HepG2 (cell line): ENCODE data around the gene EZH2. TPM values are rescaled to one million over a fixed set of nuclear protein-coding genes. Genes with fewer than 3 reads are reported as not detected.

Source experiments
- ATAC-seq: fragments of 200-7000 bp; cut with Tn5 transposase; 3 replicates; pipeline ENCODE4 v1.9.1; 2020; ENCODE audit warnings: mild to moderate bottlenecking, moderate library complexity
- BruUV-seq: library from RNA; stranded (reverse); fragments of 400-500 nt; replicated peaks from 2 replicates; lab custom pipeline; 2021; lab: Mats Ljungman, UMichigan
- CTCF ChIA-PET: fragments of 300-600 bp; formaldehyde crosslinking; extraction: SDS; loops from one replicate; lab custom pipeline; 2021; ENCODE audit warnings: low total read pairs, inconsistent platforms, low intra/inter-chr PET ratio; lab: Yijun Ruan, JAX
- POLR2A ChIA-PET: fragments of 350-600 bp; sonication (Branson Sonifier 250); formaldehyde crosslinking; loops from one replicate; lab custom pipeline; 2020; ENCODE audit warnings: antibody characterized with exemption, inconsistent platforms; lab: Yijun Ruan, JAX
- DNase-seq: peaks from one replicate; pipeline ENCODE4 v3.0.0-alpha.2; 2015; ENCODE audit warnings: low spot score
- FAIRE-seq: peaks from 3 replicates; lab custom pipeline; 2011; peaks lifted over from hg19 to GRCh38; lab: Jason Lieb, UNC
- H2AFZ ChIP-seq: one replicate; pipeline ENCODE4 v1.6.1; 2011; ENCODE audit warnings: low read length, inconsistent platforms
- H3K27ac ChIP-seq: fragments of 300-600 bp; 3 replicates; pipeline ENCODE4 v1.8.0; 2011; ENCODE audit warnings: mixed run types, mild to moderate bottlenecking, mixed read lengths, low read length, inconsistent platforms; ENCODE audit not compliant: insufficient read depth; ENCODE audit errors: extremely low read length
- H3K27me3 ChIP-seq, 2 experiments: fragments of 200-600 bp in 1 of 2; 2 replicates in 1 of 2; 3 replicates in 1 of 2; pipeline versions ENCODE4 v1.6.0 to v1.8.0; 2011; ENCODE audit warnings: low read length in 2 of 2, mild to moderate bottlenecking in 2 of 2, moderate library complexity in 2 of 2, inconsistent platforms in 1 of 2; ENCODE audit not compliant: insufficient read depth in 2 of 2, control insufficient read depth in 1 of 2
- H3K36me3 ChIP-seq, 2 experiments: fragments of 200-600 bp in 1 of 2; replicated peaks in 1 of 2; 2 replicates in 1 of 2; 3 replicates in 1 of 2; pipeline versions ENCODE4 v1.5.1 to v1.8.0; 2011; ENCODE audit warnings: low read length in 2 of 2, inconsistent platforms in 1 of 2; ENCODE audit not compliant: insufficient read depth in 2 of 2, control insufficient read depth in 1 of 2
- H3K4me1 ChIP-seq: 2 replicates; pipeline ENCODE4 v1.5.1; 2012; ENCODE audit warnings: low read length, inconsistent platforms; ENCODE audit not compliant: insufficient read depth
- H3K4me2 ChIP-seq: 2 replicates; pipeline ENCODE4 v1.6.0; 2011; ENCODE audit warnings: low read depth, low read length, inconsistent platforms
- H3K4me3 ChIP-seq, 3 experiments: fragments of 200-600 bp in 1 of 3; sonication (generic), shearing (Covaris generic) in 1 of 3; replicated peaks in 1 of 3; 2 replicates each; pipeline ENCODE4 v1.5.1; 2011 to 2016; ENCODE audit warnings: low read length in 3 of 3, inconsistent platforms in 2 of 3, low read depth in 2 of 3, mild to moderate bottlenecking in 2 of 3, control low read depth in 1 of 3, mixed read lengths in 1 of 3; ENCODE audit not compliant: insufficient read depth in 1 of 3
- H3K79me2 ChIP-seq: one replicate; pipeline ENCODE4 v1.6.1; 2011; ENCODE audit warnings: low read length, inconsistent platforms; ENCODE audit not compliant: insufficient read depth
- H3K9ac ChIP-seq: 2 replicates; pipeline ENCODE4 v1.6.0; 2011; ENCODE audit warnings: mild to moderate bottlenecking, low read depth, low read length, inconsistent platforms; ENCODE audit not compliant: insufficient read depth
- H3K9me3 ChIP-seq: 2 replicates; pipeline ENCODE4 v1.5.1; 2012; ENCODE audit warnings: mild to moderate bottlenecking, low read length
- H4K20me1 ChIP-seq: 2 replicates; pipeline ENCODE4 v1.6.0; 2011; ENCODE audit warnings: inconsistent platforms, mild to moderate bottlenecking, low read length, moderate library complexity; ENCODE audit not compliant: insufficient read depth
- CENPX ChIP-seq: sonication (generic); formaldehyde crosslinking; IDR thresholded peaks from 2 replicates; pipeline ENCODE4 v1.9.0; 2021; ENCODE audit warnings: mild to moderate bottlenecking, missing genetic modification reagents, moderate library complexity
- CREB1 ChIP-seq, 2 experiments: fragments of 450-650 bp in 1 of 2; IDR thresholded peaks; 2 replicates each; pipeline ENCODE4 v1.6.1; 2016 to 2017; ENCODE audit warnings: control low read depth in 1 of 2, mild to moderate bottlenecking in 1 of 2, missing compliant biosample characterization in 1 of 2, missing genetic modification characterization in 1 of 2
- EED ChIP-seq: sonication (generic); formaldehyde crosslinking; IDR thresholded peaks from 2 replicates; pipeline ENCODE4 v1.5.0; 2020; ENCODE audit warnings: mild to moderate bottlenecking, missing genetic modification reagents
- KLF16 ChIP-seq, 2 experiments: sonication (generic) in 1 of 2; formaldehyde crosslinking in 1 of 2; IDR thresholded peaks; 2 replicates each; pipeline versions ENCODE4 v1.6.1 to v1.8.0; 2016 to 2023; ENCODE audit warnings: missing genetic modification reagents in 2 of 2, missing compliant biosample characterization in 1 of 2
- MXD4 ChIP-seq: IDR thresholded peaks from 2 replicates; pipeline ENCODE4 v1.6.1; 2016; ENCODE audit warnings: mild to moderate bottlenecking, missing biosample characterization, missing genetic modification reagents
- MYNN ChIP-seq: sonication (generic); formaldehyde crosslinking; IDR thresholded peaks from 2 replicates; pipeline ENCODE4 v1.4.0; 2020; ENCODE audit warnings: mild to moderate bottlenecking, low read depth, missing genetic modification reagents
- NR2C2 ChIP-seq: sonication (generic); formaldehyde crosslinking; IDR thresholded peaks from 2 replicates; pipeline ENCODE4 v1.4.0; 2020; ENCODE audit warnings: missing genetic modification reagents, mild to moderate bottlenecking, moderate library complexity, borderline replicate concordance
- RBAK ChIP-seq: sonication (generic); formaldehyde crosslinking; IDR thresholded peaks from 2 replicates; pipeline ENCODE4 v1.5.1; 2020; ENCODE audit warnings: mild to moderate bottlenecking, missing genetic modification reagents
- SIX4 ChIP-seq: sonication (generic); formaldehyde crosslinking; IDR thresholded peaks from 2 replicates; pipeline ENCODE4 v1.4.0; 2020; ENCODE audit warnings: missing genetic modification reagents
- TSC22D2 ChIP-seq: sonication (generic); formaldehyde crosslinking; IDR thresholded peaks from 2 replicates; pipeline ENCODE4 v1.5.1; 2020; ENCODE audit warnings: missing genetic modification reagents, mild to moderate bottlenecking, borderline replicate concordance
- ZFP62 ChIP-seq: sonication (generic); formaldehyde crosslinking; IDR thresholded peaks from 2 replicates; pipeline ENCODE4 v1.4.0; 2020; ENCODE audit warnings: missing genetic modification reagents
- ZNF121 ChIP-seq: sonication (generic); formaldehyde crosslinking; IDR thresholded peaks from 2 replicates; pipeline ENCODE4 v1.5.0; 2020; ENCODE audit warnings: mild to moderate bottlenecking, missing genetic modification reagents
- ZNF431 ChIP-seq: sonication (generic); formaldehyde crosslinking; IDR thresholded peaks from 2 replicates; pipeline ENCODE4 v1.9.0; 2022; ENCODE audit warnings: missing genetic modification reagents, low read depth, mild to moderate bottlenecking, borderline replicate concordance
- ZNF619 ChIP-seq: sonication (generic); formaldehyde crosslinking; IDR thresholded peaks from 2 replicates; pipeline ENCODE4 v1.4.0; 2020; ENCODE audit warnings: mild to moderate bottlenecking, missing genetic modification reagents
- ZZZ3 ChIP-seq: sonication (generic); formaldehyde crosslinking; IDR thresholded peaks from 2 replicates; pipeline ENCODE4 v1.4.0; 2020; ENCODE audit warnings: missing genetic modification reagents, mild to moderate bottlenecking, borderline replicate concordance
- WGBS: methylation state at CpG from one replicate; pipeline ENCODE4 v1.1.6; 2017; ENCODE audit warnings: low lambda C conversion rate; 5-methylcytosine and 5-hydroxymethylcytosine counted together
- in situ Hi-C: cut with HindIII; loops from 2 replicates; pipeline ENCODE4 v1.10.0; 2017; ENCODE audit warnings: low pct_unique_long_range_greater_than_20kb; ENCODE audit not compliant: extremely low pct_ligation_motif_present
- intact Hi-C: fragments of 100-400 bp; cut with micrococcal nuclease; formaldehyde crosslinking; loops from one replicate; pipeline ENCODE4 v1.10.0; 2022; ENCODE audit not compliant: unreplicated experiment
- polyA plus RNA-seq, 8 experiments: library from polyadenylated mRNA; depleted of rRNA in 3 of 8; stranded (reverse) in 7 of 8; unstranded in 1 of 8; fragments of >200 nt; fragmentation: Illumina TruSeq in 4 of 8; extraction: Trizol in 4 of 8; gene quantifications; 2 replicates each; pipeline versions ENCODE4 v1.2.1 to v1.2.3, GENCODE V29; 2011 to 2016; ENCODE audit warnings: low read depth in 4 of 8, missing spikeins in 1 of 8, mixed read lengths in 1 of 8; ENCODE audit not compliant: insufficient read depth in 1 of 8
- total RNA-seq, 5 experiments: library from RNA; depleted of rRNA; stranded (reverse); fragments of >200 nt; fragmentation: Illumina TruSeq; extraction: Trizol; gene quantifications; 2 replicates each; pipeline ENCODE4 v1.2.3, GENCODE V29; 2016; ENCODE audit warnings: low read depth in 1 of 5
- TF ChIP-seq, protein P1 (sequence below): sonication (generic); formaldehyde crosslinking; IDR thresholded peaks from 2 replicates; pipeline ENCODE4 v1.8.0; 2022; ENCODE audit warnings: low read depth, missing genetic modification reagents
- TF ChIP-seq, protein P2 (sequence below): sonication (generic); formaldehyde crosslinking; IDR thresholded peaks from 2 replicates; pipeline ENCODE4 v1.5.0; 2020; ENCODE audit warnings: missing genetic modification reagents
- TF ChIP-seq, protein P3 (sequence below): sonication (generic); formaldehyde crosslinking; IDR thresholded peaks from 2 replicates; pipeline ENCODE4 v1.9.0; 2021; ENCODE audit warnings: missing genetic modification reagents, mild to moderate bottlenecking, borderline replicate concordance

EZH2 gene
- total and polyA plus RNA-seq, 2 of the 13 experiments (the other 11 are each of a cell fraction or from before 2014, with no cell fraction given), result 26.0 to 34.3 TPM

DNA sequence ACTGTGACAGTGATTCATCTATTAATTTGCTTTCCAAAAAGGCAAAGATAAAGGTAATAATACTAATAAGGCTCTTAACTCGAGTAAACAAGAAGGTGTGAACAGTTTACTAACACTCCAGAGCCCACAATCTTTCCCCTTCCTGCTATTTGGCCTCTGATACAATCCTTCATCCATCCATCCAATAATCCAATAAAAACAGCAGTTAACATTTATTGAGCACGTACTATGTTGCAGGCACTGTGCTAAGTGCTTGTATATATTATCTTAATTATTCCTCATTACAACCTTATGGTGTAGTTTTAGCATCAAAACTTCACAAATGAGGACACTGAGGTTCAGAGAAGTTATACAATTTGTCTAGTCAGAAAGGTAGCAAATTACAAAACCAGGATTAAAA, 49.5 kb downstream of the EZH2 start (continued):
- TF ChIP-seq, protein P1, sequence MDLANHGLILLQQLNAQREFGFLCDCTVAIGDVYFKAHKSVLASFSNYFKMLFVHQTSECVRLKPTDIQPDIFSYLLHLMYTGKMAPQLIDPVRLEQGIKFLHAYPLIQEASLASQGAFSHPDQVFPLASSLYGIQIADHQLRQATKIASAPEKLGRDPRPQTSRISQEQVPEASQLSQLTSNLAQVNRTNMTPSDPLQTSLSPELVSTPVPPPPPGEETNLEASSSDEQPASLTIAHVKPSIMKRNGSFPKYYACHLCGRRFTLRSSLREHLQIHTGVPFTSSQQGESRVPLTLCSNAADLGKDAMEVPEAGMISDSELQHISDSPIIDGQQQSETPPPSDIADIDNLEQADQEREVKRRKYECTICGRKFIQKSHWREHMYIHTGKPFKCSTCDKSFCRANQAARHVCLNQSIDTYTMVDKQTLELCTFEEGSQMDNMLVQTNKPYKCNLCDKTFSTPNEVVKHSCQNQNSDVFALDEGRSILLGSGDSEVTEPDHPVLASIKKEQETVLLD (CRISPR knock-in tag), result no peak

DNA sequence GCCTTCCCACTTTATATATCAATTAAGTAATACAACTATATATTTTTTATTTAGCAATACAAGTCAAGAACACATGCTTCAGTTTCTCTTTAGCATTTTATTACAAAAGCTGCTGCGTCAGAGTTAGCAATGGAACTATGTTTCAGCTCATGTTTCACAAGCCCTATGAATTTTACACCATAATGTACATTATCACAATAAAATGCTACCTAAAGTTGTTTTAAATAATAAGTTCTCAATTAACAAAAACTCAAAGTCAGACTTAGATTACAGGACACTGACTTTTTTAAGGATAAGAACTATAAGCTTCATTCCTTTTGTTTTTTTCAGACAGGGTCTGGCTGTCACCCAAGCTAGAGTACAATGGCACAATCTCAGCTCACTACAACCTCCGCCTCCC, 52.3 kb downstream of the EZH2 start:
- ATAC-seq (no peak), DNase-seq (no peak), FAIRE-seq (no peak)
- no peak overlapping the region for H3K4me3 ChIP-seq
- BruUV-seq, result no TSS peak
- 100% methylated on average over 2 of the region's 2 CpGs for WGBS
- H3K27ac ChIP-seq, result no peak overlapping the region
- in situ Hi-C loops, result no loop called here
- TF ChIP-seq TSC22D2, result no peak
- no peak for TF ChIP-seq MYNN (CRISPR knock-in tag)
- TF ChIP-seq EED (CRISPR knock-in tag), result no peak
- no peak for TF ChIP-seq RBAK (CRISPR knock-in tag)
- no peak for TF ChIP-seq CREB1 (IDR thresholded peaks at IDR 0.05)
- no peak for TF ChIP-seq CREB1 (CRISPR knock-in tag; IDR thresholded peaks at IDR 0.05)
- no peak for TF ChIP-seq SIX4
- no peak for TF ChIP-seq ZFP62 (CRISPR knock-in tag)
- no peak for TF ChIP-seq CENPX (CRISPR knock-in tag)
- no peak for TF ChIP-seq NR2C2 (CRISPR knock-in tag)
- no peak for TF ChIP-seq MXD4 (CRISPR knock-in tag)
- no peak for TF ChIP-seq ZZZ3 (CRISPR knock-in tag)
- no peak for TF ChIP-seq ZNF431 (CRISPR knock-in tag)
- TF ChIP-seq KLF16 (CRISPR knock-in tag; IDR thresholded peaks at IDR 0.05), result no peak
- no peak for TF ChIP-seq ZNF619 (CRISPR knock-in tag)
- TF ChIP-seq, protein P2, sequence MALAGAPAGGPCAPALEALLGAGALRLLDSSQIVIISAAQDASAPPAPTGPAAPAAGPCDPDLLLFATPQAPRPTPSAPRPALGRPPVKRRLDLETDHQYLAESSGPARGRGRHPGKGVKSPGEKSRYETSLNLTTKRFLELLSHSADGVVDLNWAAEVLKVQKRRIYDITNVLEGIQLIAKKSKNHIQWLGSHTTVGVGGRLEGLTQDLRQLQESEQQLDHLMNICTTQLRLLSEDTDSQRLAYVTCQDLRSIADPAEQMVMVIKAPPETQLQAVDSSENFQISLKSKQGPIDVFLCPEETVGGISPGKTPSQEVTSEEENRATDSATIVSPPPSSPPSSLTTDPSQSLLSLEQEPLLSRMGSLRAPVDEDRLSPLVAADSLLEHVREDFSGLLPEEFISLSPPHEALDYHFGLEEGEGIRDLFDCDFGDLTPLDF (CRISPR knock-in tag), result no peak
- TF ChIP-seq, protein P3, sequence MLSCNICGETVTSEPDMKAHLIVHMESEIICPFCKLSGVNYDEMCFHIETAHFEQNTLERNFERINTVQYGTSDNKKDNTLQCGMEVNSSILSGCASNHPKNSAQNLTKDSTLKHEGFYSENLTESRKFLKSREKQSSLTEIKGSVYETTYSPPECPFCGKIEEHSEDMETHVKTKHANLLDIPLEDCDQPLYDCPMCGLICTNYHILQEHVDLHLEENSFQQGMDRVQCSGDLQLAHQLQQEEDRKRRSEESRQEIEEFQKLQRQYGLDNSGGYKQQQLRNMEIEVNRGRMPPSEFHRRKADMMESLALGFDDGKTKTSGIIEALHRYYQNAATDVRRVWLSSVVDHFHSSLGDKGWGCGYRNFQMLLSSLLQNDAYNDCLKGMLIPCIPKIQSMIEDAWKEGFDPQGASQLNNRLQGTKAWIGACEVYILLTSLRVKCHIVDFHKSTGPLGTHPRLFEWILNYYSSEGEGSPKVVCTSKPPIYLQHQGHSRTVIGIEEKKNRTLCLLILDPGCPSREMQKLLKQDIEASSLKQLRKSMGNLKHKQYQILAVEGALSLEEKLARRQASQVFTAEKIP, result no peak
- no peak for TF ChIP-seq ZNF121 (CRISPR knock-in tag)
- no peaks in the 10 kb centered on the region for H3K4me1 ChIP-seq
- peaks cover 19% of the 10 kb centered on the region for H3K79me2 ChIP-seq
- H3K27me3 ChIP-seq, result no peaks in the 10 kb centered on the region
- intact Hi-C loops, result no loop called here
- H2AFZ ChIP-seq, result no peak overlapping the region
- H3K4me2 ChIP-seq, result no peak overlapping the region
- CTCF ChIA-PET, result no interaction called here
- no peaks in the 10 kb centered on the region for H4K20me1 ChIP-seq
- H3K36me3 ChIP-seq, result peaks cover 3 to 37% of the 10 kb centered on the region in 2 experiments; a peak in 3 of 5 replicates
- H3K9me3 ChIP-seq, result no peaks in the 10 kb centered on the region
- POLR2A ChIA-PET, result no interaction called here
- H3K9ac ChIP-seq, result no peak overlapping the region
